Liver (tissue), 3 donors: Measurements from ENCODE around the gene AKNA.
A peak's percentile ranks its signal among the peaks of the same experiment; 100 is the strongest.

Experiments
- CTCF ChIP-seq: fragments of 150-350 bp; IDR thresholded peaks from 2 replicates; pipeline ENCODE4 v1.5.1; 2017; ENCODE audit warnings: improper control_type of control experiment, low read depth, low read length; ENCODE audit not compliant: missing input control
- GABPA ChIP-seq, 2 donors: IDR thresholded peaks in 1 of 2; conservative IDR thresholded peaks in 1 of 2; 2 replicates each; pipeline ENCODE4 v1.6.1; 2016; ENCODE audit warnings: antibody characterized with exemption in 2 of 2, mild to moderate bottlenecking in 1 of 2, moderate library complexity in 1 of 2
- JUND ChIP-seq, 2 donors: IDR thresholded peaks; 2 replicates each; pipeline ENCODE4 v1.6.1; 2016; ENCODE audit warnings: antibody characterized with exemption in 2 of 2
- donor health status: healthy.
- donor health status: healthy.

GRCh38 chr9:114405294-114406034 lies 17.7 kb upstream of the AKNA start:
- TF ChIP-seq CTCF (peak; percentile 87), JUND (IDR thresholded peaks at IDR 0.05) (no peak), GABPA (IDR thresholded peaks at IDR 0.05 in 1 of 2, conservative IDR thresholded peaks at IDR 0.05 in 1 of 2) (no peak)
